Ishikawa (cell line): Measurements from ENCODE around the gene ZNF282.

Experiments used
- CEBPB ChIP-seq: IDR thresholded peaks from 2 replicates; pipeline ENCODE4 v1.6.1; 2012
- CREB1 ChIP-seq: IDR thresholded peaks from 2 replicates; pipeline ENCODE4 v1.6.1; 2012; ENCODE audit warnings: low read depth
- EGR1 ChIP-seq: IDR thresholded peaks from 2 replicates; pipeline ENCODE4 v1.6.1; 2012
- EP300 ChIP-seq: IDR thresholded peaks from 2 replicates; pipeline ENCODE4 v1.6.1; 2012; ENCODE audit warnings: borderline replicate concordance
- FOXM1 ChIP-seq: IDR thresholded peaks from 2 replicates; pipeline ENCODE4 v1.6.1; 2012; ENCODE audit warnings: low read depth, borderline replicate concordance
- MAX ChIP-seq: IDR thresholded peaks from 2 replicates; pipeline ENCODE4 v1.6.1; 2012
- NFIC ChIP-seq: IDR thresholded peaks from 2 replicates; pipeline ENCODE4 v1.6.1; 2012
- RAD21 ChIP-seq: IDR thresholded peaks from 2 replicates; pipeline ENCODE4 v1.6.1; 2012; ENCODE audit warnings: low read depth
- TAF1 ChIP-seq: IDR thresholded peaks from 2 replicates; pipeline ENCODE4 v1.6.1; 2012; ENCODE audit warnings: low read depth, mild to moderate bottlenecking
- TCF12 ChIP-seq: IDR thresholded peaks from 2 replicates; pipeline ENCODE4 v1.6.1; 2012; ENCODE audit warnings: low read depth
- TEAD4 ChIP-seq: IDR thresholded peaks from 2 replicates; pipeline ENCODE4 v1.6.1; 2012
- USF1 ChIP-seq: IDR thresholded peaks from 2 replicates; pipeline ENCODE4 v1.6.1; 2012
- YY1 ChIP-seq: IDR thresholded peaks from 2 replicates; pipeline ENCODE4 v1.6.1; 2012; ENCODE audit warnings: low read depth
- ZBTB7A ChIP-seq: IDR thresholded peaks from 2 replicates; pipeline ENCODE4 v1.6.1; 2012; ENCODE audit warnings: low read depth
- TF ChIP-seq, protein P1 (sequence below): IDR thresholded peaks from 2 replicates; pipeline ENCODE4 v1.6.1; 2012; ENCODE audit warnings: low read depth, mild to moderate bottlenecking

The ZNF282 gene

GRCh38 chr7:149198161-149198816 lies 2.9 kb downstream of the ZNF282 start:
- TF ChIP-seq CREB1: no peak
- TF ChIP-seq TCF12: no peak
- TF ChIP-seq CEBPB: no peak
- TF ChIP-seq YY1: no peak
- TF ChIP-seq EGR1: no peak
- no peak for TF ChIP-seq MAX

- TF ChIP-seq EP300 (no peak), CEBPB (no peak), EGR1 (no peak), USF1 (no peak), NFIC (no peak), CREB1 (no peak), TAF1 (no peak)
- TF ChIP-seq, protein P1, sequence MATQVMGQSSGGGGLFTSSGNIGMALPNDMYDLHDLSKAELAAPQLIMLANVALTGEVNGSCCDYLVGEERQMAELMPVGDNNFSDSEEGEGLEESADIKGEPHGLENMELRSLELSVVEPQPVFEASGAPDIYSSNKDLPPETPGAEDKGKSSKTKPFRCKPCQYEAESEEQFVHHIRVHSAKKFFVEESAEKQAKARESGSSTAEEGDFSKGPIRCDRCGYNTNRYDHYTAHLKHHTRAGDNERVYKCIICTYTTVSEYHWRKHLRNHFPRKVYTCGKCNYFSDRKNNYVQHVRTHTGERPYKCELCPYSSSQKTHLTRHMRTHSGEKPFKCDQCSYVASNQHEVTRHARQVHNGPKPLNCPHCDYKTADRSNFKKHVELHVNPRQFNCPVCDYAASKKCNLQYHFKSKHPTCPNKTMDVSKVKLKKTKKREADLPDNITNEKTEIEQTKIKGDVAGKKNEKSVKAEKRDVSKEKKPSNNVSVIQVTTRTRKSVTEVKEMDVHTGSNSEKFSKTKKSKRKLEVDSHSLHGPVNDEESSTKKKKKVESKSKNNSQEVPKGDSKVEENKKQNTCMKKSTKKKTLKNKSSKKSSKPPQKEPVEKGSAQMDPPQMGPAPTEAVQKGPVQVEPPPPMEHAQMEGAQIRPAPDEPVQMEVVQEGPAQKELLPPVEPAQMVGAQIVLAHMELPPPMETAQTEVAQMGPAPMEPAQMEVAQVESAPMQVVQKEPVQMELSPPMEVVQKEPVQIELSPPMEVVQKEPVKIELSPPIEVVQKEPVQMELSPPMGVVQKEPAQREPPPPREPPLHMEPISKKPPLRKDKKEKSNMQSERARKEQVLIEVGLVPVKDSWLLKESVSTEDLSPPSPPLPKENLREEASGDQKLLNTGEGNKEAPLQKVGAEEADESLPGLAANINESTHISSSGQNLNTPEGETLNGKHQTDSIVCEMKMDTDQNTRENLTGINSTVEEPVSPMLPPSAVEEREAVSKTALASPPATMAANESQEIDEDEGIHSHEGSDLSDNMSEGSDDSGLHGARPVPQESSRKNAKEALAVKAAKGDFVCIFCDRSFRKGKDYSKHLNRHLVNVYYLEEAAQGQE: no peak
These were observed 4.1 kb downstream of the ZNF282 start for GRCh38 chr7:149199234-149199995.

DNA sequence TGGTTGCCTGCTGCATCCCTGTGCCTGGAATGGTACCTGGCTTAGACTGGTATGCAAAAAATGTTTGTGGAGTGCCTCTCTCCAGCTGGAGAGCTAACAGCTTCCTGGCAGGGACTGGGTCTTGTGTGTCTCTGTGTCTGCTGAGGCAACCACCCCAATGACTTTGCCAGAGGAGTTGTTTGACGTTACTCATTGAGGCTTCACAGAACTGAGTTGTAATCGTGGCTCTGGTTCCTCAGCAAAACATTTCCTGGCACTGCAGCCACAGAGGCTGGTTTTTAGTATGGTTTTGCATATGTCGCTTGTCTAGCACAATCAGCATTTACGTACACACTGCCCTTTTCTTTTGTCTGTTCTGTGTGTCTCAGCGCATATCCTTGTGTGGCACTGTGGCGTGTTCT lies 7.5 kb downstream of the ZNF282 start:
- no peak for TF ChIP-seq USF1

GRCh38 chr7:149205690-149206381 lies 10.5 kb downstream of the ZNF282 start:
- TF ChIP-seq, protein P1: no peak
- TF ChIP-seq NFIC (no peak), USF1 (no peak)

GRCh38 chr7:149207324-149208035 lies 12.1 kb downstream of the ZNF282 start:
- TF ChIP-seq MAX (no peak), TEAD4 (no peak), EP300 (no peak), EGR1 (no peak), TAF1 (no peak), YY1 (no peak), NFIC (no peak), TCF12 (no peak), FOXM1 (no peak), USF1 (no peak), RAD21 (no peak), ZBTB7A (no peak), CEBPB (no peak)
